A673 (cell line): Measurements from ENCODE around the gene SLC9A5. TPM values are rescaled to one million over a fixed set of nuclear protein-coding genes. Genes with fewer than 3 reads are reported as not detected.

Experiments used
- BruUV-seq: library from RNA; stranded (reverse); fragments of 400-500 nt; replicated peaks from 2 replicates; lab custom pipeline; 2021; lab: Mats Ljungman, UMichigan
- CTCF ChIA-PET: fragments of 300-600 bp; sonication (Branson Sonifier 250); formaldehyde crosslinking; loops from one replicate; lab custom pipeline; 2022; ENCODE audit warnings: antibody characterized with exemption; lab: Charles Lee
- POLR2A ChIA-PET: fragments of 300-600 bp; sonication (Branson Sonifier 250); formaldehyde crosslinking; loops from one replicate; lab custom pipeline; 2022; ENCODE audit warnings: antibody characterized with exemption; ENCODE audit not compliant: low non-redundant PET; lab: Charles Lee
- DNase-seq: peaks from one replicate; pipeline ENCODE4 v3.0.0-alpha.2; 2015; ENCODE audit warnings: low spot score
- H3K27ac ChIP-seq: fragments of 200-600 bp; sonication (generic); 2 replicates; pipeline ENCODE4 v1.5.1; 2016; ENCODE audit warnings: mixed run types, low read depth, mild to moderate bottlenecking, mixed read lengths, antibody characterized with exemption, low read length; ENCODE audit not compliant: poor library complexity, severe bottlenecking
- H3K27me3 ChIP-seq: fragments of 200-600 bp; sonication (generic); replicated peaks from 2 replicates; pipeline ENCODE4 v1.6.1; 2017; ENCODE audit warnings: mixed run types, low read depth, mild to moderate bottlenecking, mixed read lengths, antibody characterized with exemption, low read length; ENCODE audit not compliant: insufficient read depth, poor library complexity
- H3K36me3 ChIP-seq: fragments of 200-600 bp; sonication (generic); 2 replicates; pipeline ENCODE4 v1.6.1; 2016; ENCODE audit warnings: mixed run types, mild to moderate bottlenecking, mixed read lengths, antibody characterized with exemption, low read length; ENCODE audit not compliant: insufficient read depth, poor library complexity, severe bottlenecking
- H3K4me1 ChIP-seq: fragments of 200-600 bp; sonication (generic); 2 replicates; pipeline ENCODE4 v1.6.1; 2017; ENCODE audit warnings: mixed run types, mild to moderate bottlenecking, mixed read lengths, antibody characterized with exemption, low read length; ENCODE audit not compliant: insufficient read depth, poor library complexity, severe bottlenecking
- H3K4me3 ChIP-seq: fragments of 200-600 bp; sonication (generic); 2 replicates; pipeline ENCODE4 v1.5.1; 2016; ENCODE audit warnings: low read depth, mixed run types, mild to moderate bottlenecking, mixed read lengths, low read length; ENCODE audit not compliant: poor library complexity, severe bottlenecking
- H3K9me3 ChIP-seq: fragments of 200-600 bp; sonication (generic); 2 replicates; pipeline ENCODE4 v1.6.1; 2016; ENCODE audit warnings: mixed run types, low read depth, mild to moderate bottlenecking, mixed read lengths, antibody characterized with exemption, low read length; ENCODE audit not compliant: poor library complexity, severe bottlenecking
- EZH2 ChIP-seq: fragments of 200-600 bp; sonication (generic); IDR thresholded peaks from 2 replicates; pipeline ENCODE4 v1.6.1; 2017; ENCODE audit warnings: borderline replicate concordance, low read depth, mild to moderate bottlenecking, mixed read lengths, antibody characterized with exemption, low read length; ENCODE audit not compliant: poor library complexity, severe bottlenecking
- intact Hi-C: fragments of 100-400 bp; cut with micrococcal nuclease; formaldehyde crosslinking; loops from one replicate; pipeline ENCODE4 v1.10.0; 2022; ENCODE audit not compliant: unreplicated experiment
- microRNA-seq: library from miRNA; unstranded; fragments of <30 nt; microRNA quantifications from one replicate; pipeline ENCODE4 v1.2.0, GENCODE V29; 2021
- total RNA-seq: library from RNA; stranded (reverse); gene quantifications from 2 replicates; pipeline ENCODE4 v1.2.3, GENCODE V29; 2021
- TF ChIP-seq, protein P1 (sequence below): fragments of 300-800, 200-600 bp; sonication (generic); conservative IDR thresholded peaks from 2 replicates; pipeline ENCODE4 v1.5.1; 2017; ENCODE audit warnings: low read depth, mild to moderate bottlenecking, antibody characterized with exemption, low read length, moderate library complexity, mixed read lengths

The SLC9A5 gene
- total RNA-seq, 1 experiment from 2014 or later, result 2.4 TPM

DNA sequence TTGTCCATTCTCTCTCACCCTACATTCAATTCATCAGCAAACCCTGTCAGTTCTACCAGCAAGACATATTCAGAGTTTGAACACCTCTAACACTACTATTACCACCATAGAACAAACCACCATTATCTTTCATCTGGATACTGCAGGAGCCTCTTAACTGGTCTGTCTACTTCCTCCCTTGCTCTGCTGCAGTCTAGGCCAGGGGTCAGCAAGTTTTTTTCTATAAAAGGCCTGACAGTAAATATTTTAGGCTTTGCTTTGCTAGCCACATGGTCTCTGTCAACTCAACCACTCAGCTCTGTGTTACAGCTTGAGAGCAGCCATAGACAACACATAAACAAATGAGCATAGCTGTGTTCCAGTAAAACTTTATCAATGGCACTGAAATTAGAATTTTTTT, 63.9 kb downstream of the SLC9A5 start:
- H3K4me1 ChIP-seq, result no peaks in the 10 kb centered on the region
- no peaks in the 10 kb centered on the region for H3K9me3 ChIP-seq
- ChIA-PET POLR2A (no interaction called here), CTCF (no interaction called here)
- no peak for DNase-seq
- no peaks in the 10 kb centered on the region for H3K27me3 ChIP-seq
- intact Hi-C loops, result no loop called here
- no peak overlapping the region for H3K4me3 ChIP-seq
- TF ChIP-seq EZH2, result no peak
- TF ChIP-seq, protein P1, sequence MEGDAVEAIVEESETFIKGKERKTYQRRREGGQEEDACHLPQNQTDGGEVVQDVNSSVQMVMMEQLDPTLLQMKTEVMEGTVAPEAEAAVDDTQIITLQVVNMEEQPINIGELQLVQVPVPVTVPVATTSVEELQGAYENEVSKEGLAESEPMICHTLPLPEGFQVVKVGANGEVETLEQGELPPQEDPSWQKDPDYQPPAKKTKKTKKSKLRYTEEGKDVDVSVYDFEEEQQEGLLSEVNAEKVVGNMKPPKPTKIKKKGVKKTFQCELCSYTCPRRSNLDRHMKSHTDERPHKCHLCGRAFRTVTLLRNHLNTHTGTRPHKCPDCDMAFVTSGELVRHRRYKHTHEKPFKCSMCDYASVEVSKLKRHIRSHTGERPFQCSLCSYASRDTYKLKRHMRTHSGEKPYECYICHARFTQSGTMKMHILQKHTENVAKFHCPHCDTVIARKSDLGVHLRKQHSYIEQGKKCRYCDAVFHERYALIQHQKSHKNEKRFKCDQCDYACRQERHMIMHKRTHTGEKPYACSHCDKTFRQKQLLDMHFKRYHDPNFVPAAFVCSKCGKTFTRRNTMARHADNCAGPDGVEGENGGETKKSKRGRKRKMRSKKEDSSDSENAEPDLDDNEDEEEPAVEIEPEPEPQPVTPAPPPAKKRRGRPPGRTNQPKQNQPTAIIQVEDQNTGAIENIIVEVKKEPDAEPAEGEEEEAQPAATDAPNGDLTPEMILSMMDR, result no peak
- no TSS peak for BruUV-seq
- no peaks in the 10 kb centered on the region for H3K36me3 ChIP-seq
- no peak overlapping the region for H3K27ac ChIP-seq

DNA sequence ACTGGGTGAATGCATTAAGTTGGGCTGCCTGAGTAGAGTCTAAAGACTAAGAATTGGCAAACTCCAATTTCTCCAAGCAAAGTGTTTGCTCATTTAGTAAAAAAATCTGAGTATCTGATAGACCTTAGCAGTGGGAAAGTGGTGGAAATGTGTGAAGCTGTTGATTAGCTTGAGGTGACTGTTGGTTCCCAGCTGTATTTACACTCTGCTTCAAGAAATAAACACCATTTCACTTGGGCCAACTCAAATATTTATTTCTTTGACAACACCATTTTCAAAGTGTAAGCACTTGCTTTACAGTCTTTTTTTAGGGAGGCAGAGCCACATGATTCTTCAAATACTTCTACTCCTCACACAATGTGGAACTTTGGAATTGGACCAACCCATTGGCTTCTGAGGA, 69.1 kb downstream of the SLC9A5 start:
- H3K9me3 ChIP-seq, result no peaks in the 10 kb centered on the region
- BruUV-seq, result no TSS peak
- POLR2A ChIA-PET, result no interaction called here
- TF ChIP-seq EZH2, result no peak
- TF ChIP-seq, protein P1, result no peak
- no peak overlapping the region for H3K27ac ChIP-seq
- DNase-seq, result no peak
- peaks cover 35% of the 10 kb centered on the region for H3K27me3 ChIP-seq
- H3K4me1 ChIP-seq, result no peaks in the 10 kb centered on the region
- CTCF ChIA-PET, result no interaction called here
- H3K36me3 ChIP-seq, result no peaks in the 10 kb centered on the region
- intact Hi-C loops, result no loop called here
- H3K4me3 ChIP-seq, result no peak overlapping the region

Small RNA genes lying within 50 kb of the gene (microRNA-seq; reads per million reads assigned to microRNA genes)
- 85.8 reads per million, percentile 62 among the genes with 10 or more reads in this experiment for gene MIR328

Other genes starting within 250 kb of the SLC9A5 start
- 173 and 185 TPM in 2 replicates for gene CBFB, start 219.8 kb upstream of the SLC9A5 start, total RNA-seq
- gene PHAF1, start 139.0 kb upstream of the SLC9A5 start, total RNA-seq, result 23.2 and 23.5 TPM in 2 replicates
- 11.5 and 13.8 TPM in 2 replicates for gene B3GNT9, start 98.0 kb upstream of the SLC9A5 start, total RNA-seq
- gene TRADD, start 89.1 kb upstream of the SLC9A5 start, total RNA-seq, result 7.7 and 10.8 TPM in 2 replicates
- 8.3 and 13.8 TPM in 2 replicates for gene FBXL8, start 89.0 kb upstream of the SLC9A5 start, total RNA-seq
- 13.9 and 20.2 TPM in 2 replicates for gene HSF4, start 84.2 kb upstream of the SLC9A5 start, total RNA-seq
- gene NOL3, start 78.4 kb upstream of the SLC9A5 start, total RNA-seq, result 15.3 and 16.4 TPM in 2 replicates
- 33.9 and 36.8 TPM in 2 replicates for gene MATCAP1, start 65.0 kb upstream of the SLC9A5 start, total RNA-seq
- gene EXOC3L1, start 58.8 kb upstream of the SLC9A5 start, total RNA-seq, result 0.32 and 0.42 TPM in 2 replicates
- 77.4 and 96.0 TPM in 2 replicates for gene E2F4, start 56.8 kb upstream of the SLC9A5 start, total RNA-seq
- gene ELMO3, start 49.8 kb upstream of the SLC9A5 start, total RNA-seq, result 3.3 and 4.7 TPM in 2 replicates
- gene TMEM208, start 21.8 kb upstream of the SLC9A5 start, total RNA-seq, result 30.4 and 38.2 TPM in 2 replicates
- 94.9 and 96.4 TPM in 2 replicates for gene FHOD1, start 1.5 kb upstream of the SLC9A5 start, total RNA-seq
- gene PLEKHG4, start 30.6 kb downstream of the SLC9A5 start, total RNA-seq, result 5.8 and 8.9 TPM in 2 replicates
- 0.32 TPM in 1 of 2 replicates, not detected in the other for gene KCTD19, start 77.8 kb downstream of the SLC9A5 start, total RNA-seq
- gene LRRC36, start 77.8 kb downstream of the SLC9A5 start, total RNA-seq, result not detected in 2 replicates
- gene TPPP3, start 144.5 kb downstream of the SLC9A5 start, total RNA-seq, result 0.28 and 0.31 TPM in 2 replicates
- 5.3 and 6.8 TPM in 2 replicates for gene ZDHHC1, start 167.5 kb downstream of the SLC9A5 start, total RNA-seq
- 1.6 and 2.3 TPM in 2 replicates for gene HSD11B2, start 182.1 kb downstream of the SLC9A5 start, total RNA-seq
- 56.5 and 63.9 TPM in 2 replicates for gene ATP6V0D1, start 232.2 kb downstream of the SLC9A5 start, total RNA-seq
- gene AGRP, start 234.6 kb downstream of the SLC9A5 start, total RNA-seq, result not detected in 2 replicates